DOHH2 (cell line): Measurements from ENCODE around the gene C5.

Experiments
- H3F3A ChIP-seq: fragments of 200-600 bp; sonication (generic), shearing (Covaris generic); 2 replicates; pipeline ENCODE4 v1.6.0; 2016; ENCODE audit warnings: antibody characterized with exemption, mild to moderate bottlenecking; ENCODE audit not compliant: control insufficient read depth, insufficient read depth
- H3K27ac ChIP-seq: fragments of 200-600 bp; sonication (generic); 2 replicates; pipeline ENCODE4 v1.5.1; 2014; ENCODE audit warnings: low read depth, mild to moderate bottlenecking, low read length, moderate library complexity
- H3K27me3 ChIP-seq: fragments of 200-600 bp; sonication (generic); 2 replicates; pipeline ENCODE4 v1.6.1; 2014; ENCODE audit warnings: mild to moderate bottlenecking, low read length, mixed read lengths; ENCODE audit not compliant: control insufficient read depth
- H3K36me3 ChIP-seq: fragments of 200-600 bp; sonication (generic); 2 replicates; pipeline ENCODE4 v1.6.1; 2014; ENCODE audit warnings: mild to moderate bottlenecking, low read length, moderate library complexity, mixed read lengths; ENCODE audit not compliant: control insufficient read depth
- H3K4me1 ChIP-seq: fragments of 200-600 bp; sonication (generic); 2 replicates; pipeline ENCODE4 v1.6.1; 2014; ENCODE audit warnings: mild to moderate bottlenecking, low read length, mixed read lengths; ENCODE audit not compliant: control insufficient read depth
- H3K4me2 ChIP-seq: fragments of 200-600 bp; sonication (generic); 2 replicates; pipeline ENCODE4 v1.6.0; 2014; ENCODE audit warnings: mild to moderate bottlenecking, low read length, moderate library complexity
- H3K4me3 ChIP-seq: fragments of 200-600 bp; sonication (generic); 2 replicates; pipeline ENCODE4 v1.5.1; 2014; ENCODE audit warnings: mild to moderate bottlenecking, low read length, mixed read lengths
- H3K79me2 ChIP-seq: fragments of 200-600 bp; sonication (generic); 2 replicates; pipeline ENCODE4 v1.6.1; 2014; ENCODE audit warnings: mild to moderate bottlenecking, low read length, mixed read lengths; ENCODE audit not compliant: control insufficient read depth
- H3K9me2 ChIP-seq: fragments of 200-600 bp; sonication (generic); replicated peaks from 2 replicates; pipeline ENCODE4 v1.6.1; 2014; ENCODE audit warnings: mild to moderate bottlenecking, low read length, mixed read lengths; ENCODE audit not compliant: control insufficient read depth
- H3K9me3 ChIP-seq: fragments of 200-600 bp; sonication (generic); 2 replicates; pipeline ENCODE4 v1.6.1; 2014; ENCODE audit warnings: antibody characterized with exemption, low read length, mixed read lengths; ENCODE audit not compliant: control insufficient read depth, insufficient read depth
- H4K20me1 ChIP-seq: fragments of 200-600 bp; sonication (generic); 2 replicates; pipeline ENCODE4 v1.6.0; 2014; ENCODE audit warnings: low read depth, mild to moderate bottlenecking, antibody characterized with exemption, low read length, moderate library complexity; ENCODE audit not compliant: control insufficient read depth, insufficient read depth
- CTCF ChIP-seq: fragments of 200-600 bp; sonication (generic); IDR thresholded peaks from one replicate; pipeline ENCODE4 v1.5.1; 2014; ENCODE audit warnings: antibody characterized with exemption, mild to moderate bottlenecking, low read depth, low read length; ENCODE audit not compliant: poor library complexity, severe bottlenecking
- EZH2phosphoT487 ChIP-seq: fragments of 200-600 bp; sonication (generic); IDR thresholded peaks from 2 replicates; pipeline ENCODE4 v1.6.1; 2017; ENCODE audit warnings: borderline replicate concordance, mild to moderate bottlenecking, antibody characterized with exemption, low read length, moderate library complexity, mixed read lengths

Gene C5

GRCh38 chr9:120980951-120981350 lies 69.1 kb downstream of the C5 start:
- H4K20me1 ChIP-seq = no peaks in the 10 kb centered on the region
- no peaks in the 10 kb centered on the region for H3K36me3 ChIP-seq
- no peak overlapping the region for H3K27ac ChIP-seq
- H3K9me3 ChIP-seq = no peaks in the 10 kb centered on the region
- H3K4me2 ChIP-seq = no peak overlapping the region
- no peaks in the 10 kb centered on the region for H3K27me3 ChIP-seq
- peaks cover 20% of the 10 kb centered on the region for H3K4me1 ChIP-seq
- no peak overlapping the region for H3K4me3 ChIP-seq
- TF ChIP-seq EZH2phosphoT487 (no peak), CTCF (no peak)
- H3K79me2 ChIP-seq = no peaks in the 10 kb centered on the region
- peaks cover 3% of the 10 kb centered on the region; the same call in 1 of the 2 replicates for H3F3A ChIP-seq
- H3K9me2 ChIP-seq = no peaks in the 10 kb centered on the region

- H4K20me1 ChIP-seq = no peaks in the 10 kb centered on the region
- H3K9me3 ChIP-seq = no peaks in the 10 kb centered on the region
- no peaks in the 10 kb centered on the region for H3K79me2 ChIP-seq
- TF ChIP-seq CTCF (no peak), EZH2phosphoT487 (no peak)
- no peaks in the 10 kb centered on the region for H3K27me3 ChIP-seq
- no peaks in the 10 kb centered on the region for H3K36me3 ChIP-seq
- H3K4me3 ChIP-seq = no peak overlapping the region
- H3F3A ChIP-seq = 0 out of 2 replicates have a peak, but pooled peaks cover 3% of the 10 kb centered on the region
- no peak overlapping the region for H3K4me2 ChIP-seq
- no peak overlapping the region for H3K27ac ChIP-seq
- no peaks in the 10 kb centered on the region for H3K9me2 ChIP-seq
- H3K4me1 ChIP-seq = peaks cover 23% of the 10 kb centered on the region
These were observed 70.3 kb downstream of the C5 start for GRCh38 chr9:120979797-120980196.

- Histone ChIP-seq H3K9me2 (no peaks in the 10 kb centered on the region), H3F3A (0 out of 2 replicates have a peak, but pooled peaks cover 3% of the 10 kb centered on the region), H3K27me3 (no peaks in the 10 kb centered on the region), H4K20me1 (no peaks in the 10 kb centered on the region), H3K4me2 (no peak overlapping the region), H3K4me3 (no peak overlapping the region), H3K79me2 (no peaks in the 10 kb centered on the region), H3K9me3 (no peaks in the 10 kb centered on the region), H3K36me3 (no peaks in the 10 kb centered on the region), H3K27ac (no peak overlapping the region), H3K4me1 (peaks cover 28% of the 10 kb centered on the region)
- TF ChIP-seq CTCF (no peak), EZH2phosphoT487 (no peak)
These were observed 71.1 kb downstream of the C5 start for GRCh38 chr9:120978987-120979386.
